Erythroblast (primary cell): Measurements from ENCODE around the gene SPCS1.

Experiments used
- GATA1 ChIP-seq: IDR thresholded peaks from 2 replicates; pipeline ENCODE4 v1.6.1; 2011; ENCODE audit warnings: low read depth, mild to moderate bottlenecking, control low read depth, low read length, moderate library complexity
- POLR2A ChIP-seq: IDR thresholded peaks from 2 replicates; pipeline ENCODE4 v1.6.1; 2011; ENCODE audit warnings: mild to moderate bottlenecking, low read length

- TF ChIP-seq POLR2A (no peak), GATA1 (no peak)
Measured at GRCh38 chr3:52690560-52690959, 15.3 kb upstream of the SPCS1 start.
